ENCODE results near the gene SIRT2.
"Not testable (repeated sequence)": the region's sequence is repeated elsewhere in the genome, so short reads cannot be mapped to it uniquely, and the experiment has no call there.

SIRT2 gene

GRCh38 chr19:38844093-38844686 is 55.2 kb downstream of the SIRT2 start:
- no peak for DNase-seq (ENCODE audit: low spot score)

GRCh38 chr19:38843175-38843758 is 56.2 kb downstream of the SIRT2 start:
- DNase-seq (ENCODE audit: low spot score) = no peak

GRCh38 chr19:38842439-38843174 is 56.8 kb downstream of the SIRT2 start:
- DNase-seq (ENCODE audit: low spot score) = no peak

- DNase-seq (ENCODE audit: low spot score) = no peak
These were observed 57.5 kb downstream of the SIRT2 start for GRCh38 chr19:38841787-38842438.

DNA sequence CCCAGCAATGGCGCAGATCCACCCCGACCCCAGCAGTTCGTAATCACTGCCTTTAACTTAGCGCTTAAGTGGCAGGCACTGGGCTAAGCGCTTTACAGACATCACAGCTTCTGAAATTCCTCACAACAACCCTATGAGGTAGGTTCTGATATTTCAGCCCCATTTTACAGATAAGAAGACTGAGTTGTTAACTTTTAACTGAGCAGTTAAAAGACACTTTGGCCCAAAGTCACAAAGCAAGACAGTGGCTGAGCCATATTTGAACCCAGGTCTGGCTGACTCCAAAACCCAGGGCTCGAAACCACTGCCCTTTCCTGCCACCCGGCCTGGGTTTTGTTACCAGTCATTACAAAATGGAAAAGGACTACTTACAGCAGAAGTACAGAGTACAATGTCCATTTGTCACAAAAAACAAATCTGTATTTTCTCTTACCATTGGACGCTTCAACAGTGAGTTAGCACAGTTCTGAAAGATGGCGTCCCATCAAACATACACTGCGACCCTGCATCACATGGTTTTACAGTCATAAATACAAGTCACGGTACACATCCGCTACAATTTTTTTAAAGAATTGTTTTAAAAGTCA is 58.1 kb downstream of the SIRT2 start:
- DNase-seq (ENCODE audit: low spot score) = no peak

GRCh38 chr19:38840583-38840968 is 58.8 kb downstream of the SIRT2 start:
- DNase-seq (ENCODE audit: low spot score) = no peak

- no peak for DNase-seq (ENCODE audit: low spot score)
These were observed 59.4 kb downstream of the SIRT2 start for GRCh38 chr19:38839816-38840582.

- DNase-seq (ENCODE audit: low spot score) = no peak
These were observed 60.2 kb downstream of the SIRT2 start for GRCh38 chr19:38838986-38839761.

DNA sequence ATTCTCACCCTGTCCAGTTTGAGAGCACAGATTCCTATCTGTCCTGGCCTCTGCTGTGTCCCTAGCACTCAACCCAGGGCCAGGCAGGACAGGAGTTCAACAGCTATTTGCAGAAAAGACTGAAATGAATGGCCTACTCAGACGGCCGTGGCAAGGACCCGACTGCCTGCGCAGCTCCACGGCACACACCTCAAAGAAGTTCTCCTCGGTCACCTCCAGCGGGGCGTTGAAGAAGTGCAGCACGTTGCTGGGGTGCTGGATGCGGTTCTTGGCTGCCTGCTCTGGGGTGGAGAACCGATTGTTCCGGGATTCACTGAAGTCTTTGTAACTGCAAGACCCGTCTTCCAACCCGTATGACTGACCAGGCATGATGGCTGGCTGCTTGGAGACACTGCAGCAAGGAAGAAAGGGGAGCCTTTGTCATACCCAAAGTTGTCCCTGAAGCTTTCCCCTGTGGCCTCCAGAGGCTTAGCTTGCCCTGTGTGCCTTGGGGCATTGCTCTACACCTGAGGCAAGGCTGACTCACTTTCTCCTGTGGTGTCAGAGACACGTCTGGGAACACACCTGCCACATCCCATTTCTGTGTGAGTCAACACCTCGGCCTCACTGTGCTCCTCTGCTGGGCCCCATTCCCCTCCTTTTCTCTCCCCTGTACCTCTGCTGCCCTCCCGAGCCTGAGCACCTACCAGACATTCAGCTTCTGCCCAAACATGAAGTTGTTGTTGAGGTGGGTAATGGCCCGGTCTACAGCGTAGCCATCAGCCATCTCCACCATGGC is 61.0 kb downstream of the SIRT2 start:
- DNase-seq (ENCODE audit: low spot score) = no peak

GRCh38 chr19:38837656-38838121 is 61.7 kb downstream of the SIRT2 start:
- DNase-seq (ENCODE audit: low spot score) = no peak

GRCh38 chr19:38836983-38837626 is 62.3 kb downstream of the SIRT2 start:
- no peak for DNase-seq (ENCODE audit: low spot score)

- DNase-seq (ENCODE audit: low spot score) = no peak
These were observed 63.0 kb downstream of the SIRT2 start for GRCh38 chr19:38836159-38836982.

GRCh38 chr19:38834590-38834989 is 64.8 kb downstream of the SIRT2 start:
- no peak for DNase-seq (ENCODE audit: low spot score)

- no peak for DNase-seq (ENCODE audit: low spot score)
These were observed 65.3 kb downstream of the SIRT2 start for GRCh38 chr19:38834104-38834490.

GRCh38 chr19:38833092-38833425 is 66.4 kb downstream of the SIRT2 start:
- DNase-seq (ENCODE audit: low spot score) = no peak

DNA sequence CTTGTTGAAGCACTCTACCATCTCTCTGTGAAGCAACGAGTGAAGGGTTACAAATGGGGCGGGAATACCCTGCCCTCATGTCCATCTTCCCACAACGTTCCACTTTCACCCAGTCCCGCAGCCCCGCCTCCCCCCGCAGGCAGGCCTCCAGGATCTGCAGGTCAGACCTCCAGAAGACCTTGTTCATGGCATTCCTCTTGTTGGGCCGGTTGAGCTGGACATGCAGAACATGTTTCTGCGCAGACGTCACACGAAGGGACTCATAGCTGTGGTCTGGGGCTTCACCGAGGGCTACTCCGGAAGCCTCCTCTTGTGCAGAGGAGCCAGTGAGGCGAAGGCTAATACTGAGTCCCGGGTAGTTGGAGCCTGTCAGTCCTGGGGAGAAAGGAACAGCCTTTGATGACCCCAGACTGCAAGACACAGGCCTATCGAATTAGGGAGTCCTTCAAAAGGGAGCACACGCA is 68.2 kb downstream of the SIRT2 start:
- DNase-seq (ENCODE audit: low spot score) = peak; percentile 69

GRCh38 chr19:38830039-38830733 is 69.2 kb downstream of the SIRT2 start:
- DNase-seq (ENCODE audit: low spot score) = no peak

GRCh38 chr19:38829203-38829602 is 70.2 kb downstream of the SIRT2 start:
- not testable (repeated sequence) for DNase-seq (ENCODE audit: low spot score)

Data from iPS-NIHi11 (cell line).